Pancreas (tissue), 10 donors: Measurements from ENCODE around the gene MSH2. TPM values are rescaled to one million over a fixed set of nuclear protein-coding genes. Genes with fewer than 3 reads are reported as not detected.

Experiments
- ATAC-seq, 4 donors: fragments of 200-7000 bp; cut with Tn5 transposase; one replicate each; pipeline versions ENCODE4 v1.8.0 to v1.9.1; 2020; ENCODE audit warnings: mild to moderate bottlenecking in 4 of 4, moderate library complexity in 4 of 4
- DNase-seq, 6 donors: peaks; one replicate each; pipeline ENCODE4 v3.0.0-alpha.2; 2020
- FAIRE-seq: peaks from 2 replicates; lab custom pipeline; 2012; peaks lifted over from hg19 to GRCh38; lab: Jason Lieb, UNC
- H3K27ac ChIP-seq, 4 donors: fragments of 200-600 bp; sonication (generic); 1 replicate in 3 of 4; 2 replicates in 1 of 4; pipeline versions ENCODE4 v1.5.0 to v1.8.0; 2020
- H3K27me3 ChIP-seq, 4 donors: fragments of 200-600 bp; one replicate each; pipeline ENCODE4 v1.8.0; 2021
- H3K36me3 ChIP-seq, 3 donors: fragments of 200-600 bp; sonication (generic) in 1 of 3; one replicate each; pipeline versions ENCODE4 v1.5.0 to v1.8.0; 2020 to 2021
- H3K4me1 ChIP-seq, 3 donors: fragments of 200-600 bp; one replicate each; pipeline ENCODE4 v1.8.0; 2021
- H3K4me3 ChIP-seq, 4 donors: fragments of 200-600 bp; sonication (generic) in 2 of 4; one replicate each; pipeline versions ENCODE4 v1.5.0 to v1.8.0; 2020 to 2021
- H3K9me3 ChIP-seq, 4 donors: fragments of 200-600 bp; one replicate each; pipeline ENCODE4 v1.8.0; 2021
- CTCF ChIP-seq, 4 donors: fragments of 200-600 bp; sonication (generic) in 3 of 4; IDR thresholded peaks; one replicate each; pipeline versions ENCODE4 v1.5.0 to v1.8.0; 2021; ENCODE audit warnings: antibody characterized with exemption in 4 of 4
- WGBS, 2 donors: extraction: QIAGEN DNeasy Blood & Tissue Kit; methylation state at CpG; one replicate each; pipeline ENCODE4 v1.1.7; 2013; 5-methylcytosine and 5-hydroxymethylcytosine counted together
- intact Hi-C, 3 donors: fragments of 100-400 bp; cut with DNase I; formaldehyde crosslinking; loops; one replicate each; pipeline versions ENCODE4 v1.11.1 to v1.14.2; 2022
- polyA plus RNA-seq, 2 donors: library from polyadenylated mRNA; stranded (reverse); fragments of 200-250 nt; gene quantifications; one replicate each; pipeline ENCODE4 v1.2.3, GENCODE V29; 2013
- total RNA-seq, 6 donors: library from RNA; stranded (reverse); fragmentation: NEBNext Ultra II Directional in 4 of 6; extraction: Animal tissue kit (Norgen Biotek cat#: 25700) in 4 of 6; gene quantifications; one replicate each; pipeline versions ENCODE4 v1.2.1 to v1.2.4, GENCODE V29; 2021 to 2023
- donor health status: healthy with polysubstance abuse.
- donor health status: DM: no; HTN: no; CAD: no; lungs with moderate emphysema.
- donor health status: DM: no; HTN: no; CAD: no.
- donor health status: control.
- donor health status: control.
- donor health status: Bipolar disorder and iron deficiency.
- donor health status: DM: yes; HTN: yes; CAD: no.
- donor health status: DM: no; HTN: no; CAD: no.
- donor health status: DM: no; HTN: no; CAD: no.
- donor health status: DM: yes; HTN: yes; CAD: no.

The MSH2 gene
- total and polyA plus RNA-seq, 8 donors = 3.3 to 10.3 (median 7.3) TPM

GRCh38 chr2:47375307-47375706 is 27.6 kb upstream of the MSH2 start:
- Histone ChIP-seq H3K9me3 (no peaks in the 10 kb centered on the region), H3K4me3 (no peak overlapping the region), H3K36me3 (peaks cover 0 to 42% (median 10%) of the 10 kb centered on the region in 3 donors), H3K4me1 (peaks cover 0 to 18% (median 11%) of the 10 kb centered on the region in 3 donors), H3K27ac (no peak overlapping the region), H3K27me3 (no peaks in the 10 kb centered on the region)
- 63 to 70% methylated on average over 1 of the region's 1 CpG for WGBS, 2 donors
- DNase-seq (no peak), FAIRE-seq (no peak), ATAC-seq (no peak)
- no peak for TF ChIP-seq CTCF (IDR thresholded peaks at IDR 0.05)
- intact Hi-C loops = no loop called here

- H3K27me3 ChIP-seq = no peaks in the 10 kb centered on the region
- 68 to 70% methylated on average over 3 of the region's 3 CpGs for WGBS, 2 donors
- no peak for TF ChIP-seq CTCF (IDR thresholded peaks at IDR 0.05)
- no peak for ATAC-seq
- no peak for FAIRE-seq
- intact Hi-C loops = no loop called here
- no peak for DNase-seq
- no peak overlapping the region for H3K27ac ChIP-seq
- H3K9me3 ChIP-seq = no peaks in the 10 kb centered on the region
- peaks cover 0 to under 1% (median 0%) of the 10 kb centered on the region in 3 donors for H3K4me1 ChIP-seq
- H3K4me3 ChIP-seq = no peak overlapping the region
- peaks cover 0 to 72% (median 14%) of the 10 kb centered on the region in 3 donors for H3K36me3 ChIP-seq
These were observed 23.6 kb upstream of the MSH2 start for GRCh38 chr2:47379384-47379783.

GRCh38 chr2:47381408-47381807 is 21.5 kb upstream of the MSH2 start:
- Histone ChIP-seq H3K9me3 (no peaks in the 10 kb centered on the region), H3K27ac (no peak overlapping the region), H3K36me3 (peaks cover 0 to 72% (median 4%) of the 10 kb centered on the region in 3 donors), H3K27me3 (no peaks in the 10 kb centered on the region), H3K4me1 (no peaks in the 10 kb centered on the region), H3K4me3 (no peak overlapping the region)
- no peak for ATAC-seq
- DNase-seq = no peak
- FAIRE-seq = no peak
- no peak for TF ChIP-seq CTCF (IDR thresholded peaks at IDR 0.05)
- 86 to 100% methylated on average over 1 of the region's 1 CpG for WGBS, 2 donors
- intact Hi-C loops = no loop called here

- DNase-seq = no peak
- Histone ChIP-seq H3K9me3 (no peaks in the 10 kb centered on the region), H3K4me1 (no peaks in the 10 kb centered on the region), H3K27me3 (no peaks in the 10 kb centered on the region), H3K36me3 (peaks cover 0 to 34% (median 0%) of the 10 kb centered on the region in 3 donors), H3K27ac (no peak overlapping the region), H3K4me3 (no peak overlapping the region)
- WGBS, 2 donors = 77 to 84% methylated on average over 3 of the region's 3 CpGs
- FAIRE-seq = no peak
- ATAC-seq = no peak
- no peak for TF ChIP-seq CTCF (IDR thresholded peaks at IDR 0.05)
- intact Hi-C loops = loop anchor here in 2 of 3 donors (5.0 kb wide), 2 partner anchors 49 to 54 kb away; no protein-coding TSS in a partner anchor
These were observed 16.4 kb upstream of the MSH2 start for GRCh38 chr2:47386551-47386950.

- H3K4me1 ChIP-seq = no peaks in the 10 kb centered on the region
- H3K27ac ChIP-seq = no peak overlapping the region
- H3K27me3 ChIP-seq = no peaks in the 10 kb centered on the region
- intact Hi-C loops = loop anchor here in 2 of 3 donors (5.0 kb wide), 2 partner anchors 52 to 57 kb away; no protein-coding TSS in a partner anchor
- no peak for ATAC-seq
- H3K36me3 ChIP-seq = peaks cover 0 to 17% (median 0%) of the 10 kb centered on the region in 3 donors
- FAIRE-seq = no peak
- no peak for TF ChIP-seq CTCF (IDR thresholded peaks at IDR 0.05)
- 61 to 67% methylated on average over 2 of the region's 2 CpGs for WGBS, 2 donors
- no peak overlapping the region for H3K4me3 ChIP-seq
- no peak for DNase-seq
- H3K9me3 ChIP-seq = no peaks in the 10 kb centered on the region
These were observed 14.1 kb upstream of the MSH2 start for GRCh38 chr2:47388888-47389287.
